HepG2 (cell line): ENCODE results near the gene RHBDF2. TPM values are rescaled to one million over a fixed set of nuclear protein-coding genes. Genes with fewer than 3 reads are reported as not detected.
A peak's percentile ranks its signal among the peaks of the same experiment; 100 is the strongest.

ENCODE experiments used
- DNMT1 ChIP-seq: sonication (generic); formaldehyde crosslinking; IDR thresholded peaks from 2 replicates; pipeline ENCODE4 v1.5.1; 2020; ENCODE audit warnings: mild to moderate bottlenecking, missing genetic modification reagents
- EED ChIP-seq: sonication (generic); formaldehyde crosslinking; IDR thresholded peaks from 2 replicates; pipeline ENCODE4 v1.5.0; 2020; ENCODE audit warnings: mild to moderate bottlenecking, missing genetic modification reagents
- ELF1 ChIP-seq: sonication (generic); formaldehyde crosslinking; IDR thresholded peaks from 2 replicates; pipeline ENCODE4 v1.4.0; 2020; ENCODE audit warnings: missing genetic modification reagents
- ESRRA ChIP-seq: sonication (generic); formaldehyde crosslinking; IDR thresholded peaks from 2 replicates; pipeline ENCODE4 v1.5.1; 2020; ENCODE audit warnings: mild to moderate bottlenecking, low read depth, missing genetic modification reagents
- HDAC2 ChIP-seq: sonication (generic); formaldehyde crosslinking; IDR thresholded peaks from 2 replicates; pipeline ENCODE4 v1.4.0; 2020; ENCODE audit warnings: missing genetic modification reagents
- KLF13 ChIP-seq: sonication (generic); formaldehyde crosslinking; IDR thresholded peaks from 2 replicates; pipeline ENCODE4 v1.4.0; 2020; ENCODE audit warnings: mild to moderate bottlenecking, missing genetic modification reagents
- MIER2 ChIP-seq: IDR thresholded peaks from 2 replicates; pipeline ENCODE4 v1.6.1; 2016; ENCODE audit warnings: missing biosample characterization, missing genetic modification reagents
- MTA1 ChIP-seq: sonication (generic); formaldehyde crosslinking; IDR thresholded peaks from 2 replicates; pipeline ENCODE4 v1.4.0; 2020; ENCODE audit warnings: missing genetic modification reagents, mild to moderate bottlenecking, borderline replicate concordance
- MXI1 ChIP-seq: IDR thresholded peaks from 3 replicates; pipeline ENCODE4 v1.6.1; 2012; ENCODE audit warnings: low read depth, low read length, inconsistent platforms, borderline replicate concordance
- MYPOP ChIP-seq: sonication (generic); formaldehyde crosslinking; IDR thresholded peaks from 2 replicates; pipeline ENCODE4 v1.8.1; 2023; ENCODE audit warnings: mild to moderate bottlenecking, moderate library complexity, missing genetic modification reagents
- MZF1 ChIP-seq: sonication (generic); formaldehyde crosslinking; IDR thresholded peaks from 2 replicates; pipeline ENCODE4 v1.8.1; 2023; ENCODE audit warnings: mild to moderate bottlenecking, missing genetic modification reagents, borderline replicate concordance
- POLR2G ChIP-seq: fragments of 200-400 bp; formaldehyde crosslinking; IDR thresholded peaks from 2 replicates; pipeline ENCODE4 v1.6.1; 2018; ENCODE audit warnings: mild to moderate bottlenecking, low read depth, low read length, moderate library complexity
- RFXAP ChIP-seq: sonication (generic); formaldehyde crosslinking; IDR thresholded peaks from 2 replicates; pipeline ENCODE4 v1.4.0; 2020; ENCODE audit warnings: missing genetic modification reagents, borderline replicate concordance
- SP4 ChIP-seq: sonication (generic); formaldehyde crosslinking; IDR thresholded peaks from 2 replicates; pipeline ENCODE4 v1.8.1; 2023; ENCODE audit warnings: mild to moderate bottlenecking, missing genetic modification reagents
- TBX3 ChIP-seq: fragments of 450-650 bp; IDR thresholded peaks from 2 replicates; pipeline ENCODE4 v1.6.1; 2017; ENCODE audit warnings: antibody characterized with exemption, mild to moderate bottlenecking, inconsistent platforms, borderline replicate concordance
- TOPORS ChIP-seq: sonication (generic); formaldehyde crosslinking; IDR thresholded peaks from 2 replicates; pipeline ENCODE4 v1.8.0; 2023; ENCODE audit warnings: mild to moderate bottlenecking, missing genetic modification reagents
- YEATS4 ChIP-seq: sonication (generic); formaldehyde crosslinking; IDR thresholded peaks from 2 replicates; pipeline ENCODE4 v1.4.0; 2020; ENCODE audit warnings: missing genetic modification reagents, borderline replicate concordance
- ZBTB21 ChIP-seq: sonication (generic); formaldehyde crosslinking; IDR thresholded peaks from 2 replicates; pipeline ENCODE4 v1.4.0; 2020; ENCODE audit warnings: missing genetic modification reagents
- ZBTB3 ChIP-seq: sonication (generic); formaldehyde crosslinking; IDR thresholded peaks from 2 replicates; pipeline ENCODE4 v1.4.0; 2020; ENCODE audit warnings: low read depth, mild to moderate bottlenecking, moderate library complexity, missing genetic modification reagents, borderline replicate concordance
- ZC3H4 ChIP-seq: sonication (generic); formaldehyde crosslinking; IDR thresholded peaks from 2 replicates; pipeline ENCODE4 v1.4.0; 2020; ENCODE audit warnings: missing genetic modification reagents, borderline replicate concordance
- ZFP36 ChIP-seq: fragments of 150-350 bp; IDR thresholded peaks from 2 replicates; pipeline ENCODE4 v1.6.1; 2018; ENCODE audit warnings: borderline replicate concordance, low read length, low read depth; ENCODE audit not compliant: partially characterized antibody
- ZNF280B ChIP-seq: sonication (generic); formaldehyde crosslinking; IDR thresholded peaks from 2 replicates; pipeline ENCODE4 v1.5.0; 2020; ENCODE audit warnings: missing genetic modification reagents, mild to moderate bottlenecking, borderline replicate concordance
- ZNF350 ChIP-seq: sonication (generic); formaldehyde crosslinking; IDR thresholded peaks from 2 replicates; pipeline ENCODE4 v1.4.0; 2020; ENCODE audit warnings: mild to moderate bottlenecking, low read depth, missing genetic modification reagents, borderline replicate concordance
- ZNF44 ChIP-seq: sonication (generic); formaldehyde crosslinking; IDR thresholded peaks from 2 replicates; pipeline ENCODE4 v1.5.1; 2020; ENCODE audit warnings: mild to moderate bottlenecking, missing genetic modification reagents
- ZNF709 ChIP-seq: sonication (generic); formaldehyde crosslinking; IDR thresholded peaks from 2 replicates; pipeline ENCODE4 v1.5.0; 2020; ENCODE audit warnings: mild to moderate bottlenecking, missing genetic modification reagents
- ZNF720 ChIP-seq: sonication (generic); formaldehyde crosslinking; IDR thresholded peaks from 2 replicates; pipeline ENCODE4 v1.4.0; 2020; ENCODE audit warnings: missing genetic modification reagents
- ZSCAN9 ChIP-seq: IDR thresholded peaks from 2 replicates; pipeline ENCODE4 v1.6.1; 2016; ENCODE audit warnings: borderline replicate concordance
- polyA plus RNA-seq, 8 experiments: library from polyadenylated mRNA; depleted of rRNA in 3 of 8; stranded (reverse) in 7 of 8; unstranded in 1 of 8; fragments of >200 nt; fragmentation: Illumina TruSeq in 4 of 8; extraction: Trizol in 4 of 8; gene quantifications; 2 replicates each; pipeline versions ENCODE4 v1.2.1 to v1.2.3, GENCODE V29; 2011 to 2016; ENCODE audit warnings: low read depth in 4 of 8, missing spikeins in 1 of 8, mixed read lengths in 1 of 8; ENCODE audit not compliant: insufficient read depth in 1 of 8
- total RNA-seq, 5 experiments: library from RNA; depleted of rRNA; stranded (reverse); fragments of >200 nt; fragmentation: Illumina TruSeq; extraction: Trizol; gene quantifications; 2 replicates each; pipeline ENCODE4 v1.2.3, GENCODE V29; 2016; ENCODE audit warnings: low read depth in 1 of 5
- TF ChIP-seq, protein P1 (sequence below): sonication (generic); formaldehyde crosslinking; IDR thresholded peaks from 2 replicates; pipeline ENCODE4 v1.5.1; 2020; ENCODE audit warnings: missing genetic modification reagents, mild to moderate bottlenecking, borderline replicate concordance

RHBDF2 gene
- total and polyA plus RNA-seq, 2 of the 13 experiments (the other 11 are each of a cell fraction or from before 2014, with no cell fraction given): 7.8 to 24.2 TPM

GRCh38 chr17:76492123-76492988 lies 8.9 kb downstream of the RHBDF2 start (continued):
- 0 out of 2 replicates have a peak, but pooled peaks have one; percentile 7 for TF ChIP-seq ZSCAN9 (CRISPR knock-in tag)
- no peak for TF ChIP-seq ZNF44 (CRISPR knock-in tag)
- peak; percentile 32; the same call in 1 of the 2 replicates for TF ChIP-seq RFXAP (CRISPR knock-in tag)
- no peak for TF ChIP-seq HDAC2
- TF ChIP-seq, protein P1, sequence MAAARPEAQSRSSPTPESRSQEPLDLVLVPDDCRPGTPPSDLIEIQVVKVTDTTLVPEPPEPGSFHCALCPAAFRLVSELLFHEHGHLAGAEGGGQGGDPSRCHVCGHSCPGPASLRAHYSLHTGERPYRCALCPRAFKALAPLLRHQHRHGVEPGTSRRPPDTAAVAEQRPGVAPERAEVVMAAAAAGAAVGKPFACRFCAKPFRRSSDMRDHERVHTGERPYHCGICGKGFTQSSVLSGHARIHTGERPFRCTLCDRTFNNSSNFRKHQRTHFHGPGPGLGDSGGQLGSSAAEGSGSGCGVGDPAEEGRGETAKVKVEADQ (CRISPR knock-in tag): no peak
- peak; percentile 23; the same call in 1 of the 2 replicates for TF ChIP-seq YEATS4 (CRISPR knock-in tag)
- no peak; the same call in 1 of the 2 replicates for TF ChIP-seq MYPOP
- no peak for TF ChIP-seq ZFP36
- no peak for TF ChIP-seq MIER2 (CRISPR knock-in tag)
- TF ChIP-seq ZNF709 (CRISPR knock-in tag): no peak
- no peak for TF ChIP-seq TOPORS (CRISPR knock-in tag)
- no peak for TF ChIP-seq EED
- 0 out of 2 replicates have a peak, but pooled peaks have one; percentile 22 for TF ChIP-seq ZBTB3 (CRISPR knock-in tag)
- 0 out of 3 replicates have a peak, but pooled peaks have one; percentile 9 for TF ChIP-seq MXI1
- peak; percentile 18; the same call in 1 of the 2 replicates for TF ChIP-seq DNMT1
- TF ChIP-seq ZNF280B (CRISPR knock-in tag): no peak; the same call in 1 of the 2 replicates
- TF ChIP-seq MTA1 (CRISPR knock-in tag): 0 out of 2 replicates have a peak, but pooled peaks have one; percentile 67
- no peak for TF ChIP-seq KLF13 (CRISPR knock-in tag)
- TF ChIP-seq ZNF720: no peak
- no peak for TF ChIP-seq ESRRA (CRISPR knock-in tag)
- no peak for TF ChIP-seq TBX3
- no peak for TF ChIP-seq ELF1 (CRISPR knock-in tag)
- no peak for TF ChIP-seq ZC3H4 (CRISPR knock-in tag)
- TF ChIP-seq MZF1: 0 out of 2 replicates have a peak, but pooled peaks have one; percentile 45
- TF ChIP-seq ZBTB21 (CRISPR knock-in tag): no peak
- TF ChIP-seq ZNF350 (CRISPR knock-in tag): no peak
- peak; percentile 39; the same call in 1 of the 2 replicates for TF ChIP-seq POLR2G
- TF ChIP-seq SP4: peak; percentile 68; the same call in 1 of the 2 replicates
